ENCODE measurements around the gene FLT1. TPM values are rescaled to one million over a fixed set of nuclear protein-coding genes. Genes with fewer than 3 reads are reported as not detected.

The FLT1 gene
- total and polyA plus RNA-seq, 2 of the 13 experiments (the other 11 are each of a cell fraction or from before 2014, with no cell fraction given), result 0.02 TPM; not detected in 1

DNA sequence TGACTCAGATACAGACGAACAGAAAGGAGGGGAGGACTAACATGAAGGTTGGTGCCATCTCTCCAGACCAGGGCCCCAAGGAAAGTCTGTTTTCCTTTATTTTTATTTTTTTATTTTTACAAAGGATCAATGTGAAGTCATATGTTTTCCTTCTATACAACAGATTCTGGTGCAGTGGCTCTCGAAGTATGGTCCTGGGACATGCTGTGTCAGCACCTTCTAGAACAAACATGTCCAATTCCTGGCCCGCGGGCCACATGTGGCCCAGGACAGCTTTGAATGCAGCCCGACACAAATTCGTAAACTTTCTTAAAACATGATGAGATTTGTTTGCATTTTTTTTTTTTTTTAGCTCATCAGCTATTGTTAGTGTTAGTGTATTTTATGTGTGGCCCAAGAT is 174.7 kb downstream of the FLT1 start:
- H3K79me2 ChIP-seq (ENCODE audit: insufficient read depth, low read length), result no peaks in the 10 kb centered on the region
- no peaks in the 10 kb centered on the region for H3K27me3 ChIP-seq (ENCODE audit: control insufficient read depth in 1 of 2, insufficient read depth in 2 of 2, low read length in 2 of 2)
- ChIA-PET CTCF (ENCODE audit: low intra/inter-chr PET ratio, low total read pairs) (no interaction called here), POLR2A (no interaction called here)
- no peaks in the 10 kb centered on the region for H3K9me3 ChIP-seq (ENCODE audit: low read length)
- H3K4me3 ChIP-seq (replicated peaks in 1 of 3; ENCODE audit: insufficient read depth in 1 of 3, low read depth in 2 of 3, low read length in 3 of 3), result no peak overlapping the region
- H4K20me1 ChIP-seq (ENCODE audit: insufficient read depth, low read length), result no peaks in the 10 kb centered on the region
- H3K27ac ChIP-seq (ENCODE audit: extremely low read length, insufficient read depth, low read length), result no peak overlapping the region
- no peak overlapping the region for H3K4me2 ChIP-seq (ENCODE audit: low read depth, low read length)
- no peaks in the 10 kb centered on the region for H3K36me3 ChIP-seq (replicated peaks in 1 of 2; ENCODE audit: control insufficient read depth in 1 of 2, insufficient read depth in 2 of 2, low read length in 2 of 2)
- intact Hi-C loops (cut with micrococcal nuclease; ENCODE audit: unreplicated experiment), result loop anchor here (2.0 kb wide), 1 partner anchor 261 kb away; no protein-coding TSS in a partner anchor
- in situ Hi-C loops (cut with HindIII; ENCODE audit: extremely low pct_ligation_motif_present, low pct_unique_long_range_greater_than_20kb), result loop anchor here (5.0 to 10.0 kb wide), 2 partner anchors 317 to 475 kb away; no protein-coding TSS in a partner anchor
- ATAC-seq, result no peak
- H2AFZ ChIP-seq (ENCODE audit: low read length), result no peak overlapping the region
- H3K9ac ChIP-seq (ENCODE audit: insufficient read depth, low read depth, low read length), result no peak overlapping the region
- DNase-seq (ENCODE audit: low spot score), result no peak
- TF ChIP-seq, protein P1, sequence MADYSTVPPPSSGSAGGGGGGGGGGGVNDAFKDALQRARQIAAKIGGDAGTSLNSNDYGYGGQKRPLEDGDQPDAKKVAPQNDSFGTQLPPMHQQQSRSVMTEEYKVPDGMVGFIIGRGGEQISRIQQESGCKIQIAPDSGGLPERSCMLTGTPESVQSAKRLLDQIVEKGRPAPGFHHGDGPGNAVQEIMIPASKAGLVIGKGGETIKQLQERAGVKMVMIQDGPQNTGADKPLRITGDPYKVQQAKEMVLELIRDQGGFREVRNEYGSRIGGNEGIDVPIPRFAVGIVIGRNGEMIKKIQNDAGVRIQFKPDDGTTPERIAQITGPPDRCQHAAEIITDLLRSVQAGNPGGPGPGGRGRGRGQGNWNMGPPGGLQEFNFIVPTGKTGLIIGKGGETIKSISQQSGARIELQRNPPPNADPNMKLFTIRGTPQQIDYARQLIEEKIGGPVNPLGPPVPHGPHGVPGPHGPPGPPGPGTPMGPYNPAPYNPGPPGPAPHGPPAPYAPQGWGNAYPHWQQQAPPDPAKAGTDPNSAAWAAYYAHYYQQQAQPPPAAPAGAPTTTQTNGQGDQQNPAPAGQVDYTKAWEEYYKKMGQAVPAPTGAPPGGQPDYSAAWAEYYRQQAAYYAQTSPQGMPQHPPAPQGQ (CRISPR knock-in tag; IDR thresholded peaks at IDR 0.05; ENCODE audit: borderline replicate concordance), result no peak
- TF ChIP-seq ZSCAN12 (CRISPR knock-in tag; IDR thresholded peaks at IDR 0.05), result no peak
- TF ChIP-seq KLF6 (CRISPR knock-in tag; IDR thresholded peaks at IDR 0.05), result no peak
- TF ChIP-seq BHLHE40 (IDR thresholded peaks at IDR 0.05; ENCODE audit: low read length), result no peak
- no peak for TF ChIP-seq TAF15 (IDR thresholded peaks at IDR 0.05; ENCODE audit: low read depth, low read length, poor library complexity, severe bottlenecking)
- TF ChIP-seq HOXA3 (CRISPR knock-in tag; IDR thresholded peaks at IDR 0.05), result no peak
- TF ChIP-seq ZNF580 (CRISPR knock-in tag; IDR thresholded peaks at IDR 0.05; ENCODE audit: borderline replicate concordance, low read depth), result no peak
- TF ChIP-seq MAFF (IDR thresholded peaks at IDR 0.05; ENCODE audit: low read depth, low read length), result 0 out of 2 replicates have a peak, but pooled peaks have one; percentile 10
- TF ChIP-seq NR2F2 (IDR thresholded peaks at IDR 0.05; ENCODE audit: borderline replicate concordance, low read depth), result no peak
- peak; percentile 47 to 55; a peak in 3 of 4 replicates for TF ChIP-seq MAFK (conservative IDR thresholded peaks at IDR 0.05 in 1 of 2, IDR thresholded peaks at IDR 0.05 in 1 of 2; ENCODE audit: low read length in 2 of 2)
- no peak for TF ChIP-seq ARNTL (CRISPR knock-in tag; IDR thresholded peaks at IDR 0.05)
- no peak for TF ChIP-seq PAWR (CRISPR knock-in tag; IDR thresholded peaks at IDR 0.05; ENCODE audit: borderline replicate concordance)
- TF ChIP-seq ZNF276 (CRISPR knock-in tag; IDR thresholded peaks at IDR 0.05; ENCODE audit: low read depth), result no peak
- no peak for TF ChIP-seq ZNF619 (CRISPR knock-in tag; IDR thresholded peaks at IDR 0.05)
- no peak for TF ChIP-seq ZNF615 (CRISPR knock-in tag; IDR thresholded peaks at IDR 0.05; ENCODE audit: borderline replicate concordance)
- TF ChIP-seq NRL (CRISPR knock-in tag; IDR thresholded peaks at IDR 0.05; ENCODE audit: borderline replicate concordance), result no peak
- no peak for TF ChIP-seq ZFYVE20 (CRISPR knock-in tag; IDR thresholded peaks at IDR 0.05; ENCODE audit: borderline replicate concordance, low read depth)
- 59% methylated on average over 6 of the region's 6 CpGs for WGBS (ENCODE audit: low lambda C conversion rate)
- FAIRE-seq, result no peak
- peaks cover 36% of the 10 kb centered on the region for H3K4me1 ChIP-seq (ENCODE audit: insufficient read depth, low read length)
- BruUV-seq (replicated peaks), result no TSS peak
